HG03571 (cell line): Measurements from ENCODE around the gene INSM2.

Experiments
- ATAC-seq: cut with Tn5 transposase; IDR thresholded peaks from one replicate; pipeline ENCODE4 v1.9.1; 2021; ENCODE audit not compliant: unreplicated experiment

Gene INSM2

DNA sequence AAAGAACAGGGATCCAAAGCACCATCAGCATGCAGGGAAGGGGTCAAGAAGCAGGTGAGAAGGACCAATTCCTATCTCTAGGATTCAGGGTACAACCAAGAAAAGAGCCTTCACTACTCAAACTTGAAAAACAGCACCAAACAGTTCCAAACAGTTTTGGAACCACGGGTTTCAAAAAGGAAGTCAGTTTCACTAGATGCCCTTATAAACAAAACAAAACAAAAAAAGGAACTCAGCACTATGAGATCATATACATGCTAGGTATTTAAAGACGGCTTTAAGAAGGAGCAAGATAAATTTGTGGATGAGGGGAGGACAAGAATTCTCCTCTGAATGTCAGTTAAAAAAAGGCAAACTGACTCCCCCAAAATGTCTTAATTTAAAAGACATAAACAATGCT, 6.0 kb downstream of the INSM2 start:
- ATAC-seq: no peak

DNA sequence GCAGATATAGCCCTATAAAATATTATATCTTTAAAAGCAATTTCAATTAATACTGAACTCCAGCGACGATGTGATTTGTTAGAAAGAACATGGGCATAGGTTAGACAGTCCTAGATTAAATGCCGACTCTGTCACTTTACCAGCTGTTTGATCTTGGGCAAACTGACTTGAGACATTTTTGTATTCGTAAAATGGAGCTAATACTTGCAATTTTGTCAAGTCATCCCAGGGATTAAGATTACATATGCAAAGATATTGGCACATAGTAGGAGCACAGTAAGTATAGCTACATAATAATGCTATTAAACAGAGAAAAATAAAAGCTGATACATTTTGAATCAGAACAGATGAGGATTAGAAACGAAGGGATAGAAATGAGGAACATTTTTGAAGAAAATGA, 9.0 kb downstream of the INSM2 start:
- no peak for ATAC-seq

DNA sequence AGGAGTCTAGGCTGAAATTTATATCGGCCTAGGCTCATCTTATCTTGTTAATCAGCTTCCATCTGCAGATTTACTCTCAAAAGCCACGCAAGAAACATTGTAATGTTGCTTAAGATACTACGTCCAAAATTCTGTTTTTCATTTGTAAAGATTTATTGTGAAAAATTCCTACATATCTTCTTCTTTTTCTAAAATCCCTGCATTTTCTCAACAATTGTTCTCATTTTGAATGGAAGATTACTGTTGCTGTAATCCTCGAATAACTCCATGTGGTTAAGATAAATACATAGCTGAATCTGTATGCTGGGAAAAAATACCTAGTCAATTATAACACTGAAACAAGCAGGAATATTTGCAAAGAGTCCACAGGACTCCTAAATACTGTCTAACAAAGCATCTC, 15.6 kb downstream of the INSM2 start:
- ATAC-seq: no peak

DNA sequence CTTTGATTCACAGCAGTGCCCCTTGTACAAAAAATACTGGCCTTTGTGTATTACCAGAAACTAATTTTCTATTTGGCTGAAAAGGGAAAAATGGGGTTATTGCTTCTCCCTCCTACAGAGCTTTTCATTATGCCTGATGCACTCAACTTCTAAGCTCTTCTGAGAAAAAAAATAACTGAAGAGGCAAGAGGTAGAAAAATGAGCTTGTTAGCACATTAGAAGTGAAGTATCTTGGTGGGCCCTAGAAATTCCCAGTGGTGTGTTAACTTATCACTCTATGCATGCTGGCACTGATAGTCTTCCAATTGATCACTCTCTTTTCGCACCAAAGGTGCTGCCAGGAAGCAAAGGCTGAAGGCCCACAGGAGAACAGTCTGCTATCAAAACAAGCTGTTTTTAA, 17.1 kb downstream of the INSM2 start:
- no peak for ATAC-seq

DNA sequence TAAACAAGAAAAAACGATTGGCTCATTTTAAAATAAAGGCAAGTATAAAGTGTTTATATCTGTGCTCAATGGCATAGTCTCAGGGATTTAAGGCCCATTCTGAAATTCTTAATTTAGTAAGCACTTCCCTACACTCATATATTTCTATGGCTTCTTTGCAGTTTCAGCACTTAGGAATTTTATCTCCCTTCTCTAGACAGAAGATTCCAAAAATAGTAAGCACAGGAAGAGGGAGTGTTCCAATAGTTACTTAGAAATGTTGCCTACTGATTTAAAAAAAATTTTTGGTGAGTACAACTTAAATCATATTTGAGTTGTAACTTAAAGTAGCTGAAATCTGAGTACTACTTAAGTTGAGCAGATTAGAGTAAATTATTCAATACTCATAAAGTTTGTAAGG, 19.8 kb downstream of the INSM2 start:
- ATAC-seq: no peak

DNA sequence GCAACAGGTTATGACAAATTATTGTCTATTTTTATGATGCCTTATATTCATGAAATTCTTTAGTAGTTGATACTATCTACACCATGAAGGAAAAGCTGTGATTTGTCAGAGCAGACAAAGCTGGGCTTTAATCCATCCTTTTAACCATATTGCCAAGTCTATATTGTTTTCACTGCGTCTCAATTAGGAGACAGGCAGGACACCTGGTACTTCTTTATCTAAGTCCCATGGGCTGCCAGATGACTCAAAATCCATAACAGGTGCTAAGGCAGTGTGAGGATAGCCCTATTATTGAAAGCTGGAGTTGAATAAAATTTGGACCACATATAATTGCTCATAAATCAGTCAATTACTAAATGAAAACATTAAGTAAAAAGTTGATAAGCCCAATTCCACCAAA, 22.6 kb downstream of the INSM2 start:
- ATAC-seq: no peak

DNA sequence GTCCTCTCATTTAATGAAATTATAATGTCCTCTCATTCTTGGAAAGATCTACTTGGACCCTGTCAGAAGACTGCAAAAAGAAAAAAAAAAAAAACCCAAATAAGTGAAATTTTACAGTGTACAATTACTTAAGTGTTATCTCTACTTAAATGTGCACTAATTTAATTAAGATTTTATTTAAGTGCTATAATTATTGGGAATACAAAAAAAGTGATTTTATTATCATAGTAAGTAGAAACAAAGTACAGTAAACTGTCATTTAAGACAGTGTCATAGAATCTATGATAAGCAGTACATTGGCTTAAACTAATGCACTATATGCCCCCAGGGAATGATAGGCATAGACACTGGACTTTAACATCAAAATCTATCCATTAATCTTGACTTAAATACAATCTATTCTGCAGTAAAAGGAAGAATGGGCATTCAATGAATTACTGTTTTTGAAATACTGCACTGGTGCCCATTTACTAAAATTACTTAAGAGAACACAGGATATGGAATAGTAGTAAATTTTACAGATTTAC, 23.3 kb downstream of the INSM2 start:
- ATAC-seq: no peak

DNA sequence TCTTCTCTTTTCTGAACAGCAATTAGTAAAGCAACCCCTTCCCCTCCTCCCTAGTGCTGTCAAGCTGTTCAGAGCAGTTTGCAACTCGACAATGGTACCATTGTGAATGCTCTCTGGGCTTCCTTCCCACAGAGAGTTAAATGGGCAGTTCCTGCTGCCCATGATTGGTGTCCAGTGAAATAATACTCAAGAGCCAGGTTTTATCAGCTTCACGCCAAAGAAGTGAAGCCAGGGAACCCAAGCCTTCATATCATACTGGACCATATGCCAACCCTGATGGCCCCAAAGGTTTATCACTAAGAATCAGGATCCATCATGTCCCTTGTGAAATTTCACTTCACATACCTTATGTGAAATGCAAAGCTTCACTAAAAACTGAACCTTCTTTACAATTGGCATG, 24.7 kb downstream of the INSM2 start:
- ATAC-seq: no peak

DNA sequence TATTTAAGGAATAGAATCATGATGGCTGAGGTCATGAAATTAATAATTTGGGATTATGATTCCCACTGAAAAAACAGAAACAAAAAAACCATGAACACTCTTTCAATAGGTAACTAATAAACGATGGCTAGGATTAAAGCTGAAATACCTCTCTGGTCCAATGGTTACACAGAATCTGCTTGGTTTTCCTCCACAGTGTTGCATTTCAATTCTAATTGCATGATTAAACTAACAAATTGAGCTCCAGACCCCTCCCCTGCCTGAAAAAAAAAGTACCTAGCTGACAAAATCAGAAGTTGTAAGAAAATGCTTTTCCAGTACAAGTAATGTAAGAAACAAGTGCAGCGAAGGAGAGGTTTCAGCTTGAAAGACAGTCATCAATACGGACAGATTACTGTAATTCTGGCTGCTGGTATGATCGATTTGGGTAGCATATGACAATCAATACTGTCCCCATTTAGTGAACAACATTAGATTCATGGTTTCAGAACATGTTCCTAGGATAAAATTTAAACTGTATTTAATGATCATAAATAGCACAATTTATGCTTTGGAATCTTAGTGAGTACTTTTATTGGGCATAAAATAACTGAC, 32.0 kb downstream of the INSM2 start:
- no peak for ATAC-seq

DNA sequence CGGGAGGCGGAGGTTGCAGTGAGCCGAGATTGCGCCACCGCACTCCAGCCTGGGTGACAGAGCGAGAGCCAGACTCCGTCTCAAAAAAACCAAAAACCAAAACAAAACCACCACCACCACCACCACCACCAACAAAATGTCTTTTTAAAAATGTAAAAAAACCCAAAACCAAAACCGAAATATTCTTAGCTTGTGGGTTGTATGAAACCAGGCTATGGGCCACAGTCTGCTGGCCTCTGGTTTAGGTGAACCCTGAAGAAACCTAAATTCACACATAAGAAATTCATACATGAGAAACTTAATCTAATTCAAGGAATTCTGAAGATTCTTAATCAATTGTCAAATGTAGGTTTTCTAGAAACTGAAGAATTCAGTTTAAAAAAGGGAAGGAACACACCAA, 37.6 kb downstream of the INSM2 start:
- no peak for ATAC-seq

DNA sequence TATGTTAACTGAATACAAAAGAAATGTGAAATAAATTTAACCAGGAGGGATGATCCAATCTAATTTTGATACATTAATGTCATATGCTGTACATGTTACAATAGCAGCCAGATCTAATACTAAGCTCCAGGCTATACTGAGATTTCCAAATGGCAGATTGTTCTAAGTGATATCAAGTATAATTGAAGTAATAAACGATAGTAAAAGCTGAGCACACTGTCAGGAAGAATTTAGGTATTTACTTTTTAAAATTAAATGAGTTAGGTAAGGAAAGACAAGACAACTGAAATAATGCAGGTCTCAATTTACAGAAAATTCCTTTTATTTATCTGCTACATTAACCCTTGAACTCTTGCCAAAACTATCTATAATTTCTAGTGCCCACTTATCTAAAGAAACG, 39.9 kb downstream of the INSM2 start:
- ATAC-seq: no peak

DNA sequence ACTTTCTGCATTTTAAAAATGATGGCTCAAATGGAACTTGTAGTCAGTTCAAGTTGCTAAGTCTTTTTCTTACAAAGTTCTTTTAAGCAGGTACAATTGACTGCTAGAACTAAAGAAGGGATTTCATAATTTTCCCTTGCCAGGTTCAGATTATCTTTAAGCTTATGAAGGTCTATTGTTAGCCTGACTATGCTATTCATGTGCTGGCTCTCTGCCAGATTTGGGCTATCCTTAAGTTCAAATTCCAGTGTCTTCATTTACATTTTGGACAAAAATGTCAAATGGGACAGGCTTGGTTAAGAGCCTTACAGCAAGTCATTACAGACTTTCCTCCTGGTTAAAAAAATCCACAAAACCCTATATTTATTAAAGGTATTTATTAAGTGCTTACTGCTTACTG, 42.3 kb downstream of the INSM2 start:
- ATAC-seq: no peak

DNA sequence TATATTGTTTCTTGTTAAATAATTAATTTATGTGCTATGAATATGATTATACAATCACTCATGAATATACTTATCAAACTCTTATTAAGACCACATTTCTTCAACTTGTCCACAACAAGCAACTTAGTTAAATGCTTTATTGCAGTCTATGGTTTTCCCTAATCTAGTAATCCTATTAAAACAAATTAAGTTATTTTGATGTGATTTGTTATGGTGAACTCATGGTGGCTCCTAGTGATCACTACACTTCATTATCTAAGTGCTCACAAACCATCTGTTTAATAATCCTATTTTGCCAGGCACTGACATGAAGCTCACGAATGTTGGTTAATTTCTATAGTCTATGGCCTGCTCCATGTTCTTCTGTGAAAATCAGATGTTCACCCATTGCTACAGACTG, 42.9 kb downstream of the INSM2 start:
- no peak for ATAC-seq

DNA sequence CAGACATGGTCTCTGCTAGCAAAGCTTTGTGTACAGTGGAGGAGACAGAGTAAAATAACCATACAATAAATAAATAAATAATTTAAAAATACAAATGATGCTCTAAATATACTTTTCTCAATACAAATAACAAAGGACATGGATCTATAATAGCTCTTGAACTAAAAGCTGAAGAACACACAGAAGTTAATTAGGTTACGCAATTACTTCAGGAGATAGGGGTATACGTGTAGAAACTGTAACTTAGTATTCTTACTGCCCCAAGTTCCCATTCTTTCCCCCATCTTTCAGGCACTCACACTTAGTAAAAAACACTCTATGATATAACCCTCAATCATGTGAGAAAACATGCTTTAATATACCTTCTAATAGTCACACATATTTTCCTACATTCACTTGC, 44.2 kb downstream of the INSM2 start:
- ATAC-seq: no peak

DNA sequence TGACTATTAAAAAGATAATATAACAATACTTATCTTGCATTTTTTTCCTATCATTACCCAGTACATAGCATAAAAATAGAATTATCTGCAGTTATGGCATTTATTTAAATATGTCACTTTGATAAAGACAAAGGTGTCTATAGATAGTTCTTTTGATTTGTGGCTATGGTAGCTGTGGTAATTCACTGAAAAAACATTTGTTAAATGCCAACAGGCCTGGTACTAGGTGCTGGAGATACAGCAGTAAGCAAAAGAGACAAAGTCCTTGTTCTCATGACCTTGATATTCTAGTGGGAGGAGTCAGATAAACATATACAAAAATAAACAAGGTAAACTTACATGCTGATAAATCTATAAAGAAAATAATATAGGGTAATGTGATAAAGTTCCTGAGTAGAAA, 44.7 kb downstream of the INSM2 start:
- ATAC-seq: no peak
